NCI-H226 (cell line): ENCODE results near the gene COP1.

Experiments
- DNase-seq: peaks from one replicate; pipeline ENCODE4 v3.0.0-alpha.2; 2015

The COP1 gene

GRCh38 chr1:176198413-176198812, 8.7 kb downstream of the COP1 start:
- no peak for DNase-seq

- no peak for DNase-seq
These were observed 10.4 kb downstream of the COP1 start for GRCh38 chr1:176196728-176197127.

GRCh38 chr1:176195547-176195946, 11.5 kb downstream of the COP1 start:
- no peak for DNase-seq

- no peak for DNase-seq
These were observed 13.4 kb downstream of the COP1 start for GRCh38 chr1:176193663-176194062.

GRCh38 chr1:176193023-176193422, 14.1 kb downstream of the COP1 start:
- DNase-seq: no peak

DNA sequence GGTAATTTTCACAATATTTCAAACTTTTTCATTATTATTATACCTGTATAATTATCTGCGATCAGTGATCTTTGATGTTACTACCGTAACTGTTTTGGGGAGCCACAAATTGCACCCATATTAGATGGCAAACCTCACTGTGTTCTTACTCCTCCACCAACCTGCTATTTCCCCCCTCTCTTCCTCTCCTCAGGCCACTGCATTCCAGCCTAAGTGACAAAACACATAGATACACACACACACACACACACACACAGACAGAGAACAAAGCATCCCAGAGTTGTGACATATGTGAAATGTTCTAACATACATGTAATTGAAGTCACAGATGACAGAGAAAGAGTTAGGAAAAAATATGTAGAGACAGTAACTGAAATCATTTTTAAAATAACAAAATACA, 18.5 kb downstream of the COP1 start:
- DNase-seq: no peak

DNA sequence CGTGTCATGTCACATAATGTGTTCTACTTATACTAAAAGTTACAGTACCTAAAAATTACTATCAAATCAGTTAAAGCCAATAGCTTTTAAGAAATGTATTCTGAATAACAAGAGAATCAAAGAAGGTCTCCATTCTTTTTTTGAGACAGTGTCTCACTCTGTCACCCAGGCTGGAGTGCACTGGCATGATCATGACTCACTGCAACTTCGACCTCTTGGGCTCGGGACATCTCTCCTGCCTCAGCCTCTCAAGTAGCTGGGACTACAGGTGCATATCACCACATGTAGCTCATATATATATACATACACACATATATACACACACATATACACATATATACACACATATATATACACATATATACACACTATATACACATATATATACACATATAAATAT, 20.1 kb downstream of the COP1 start:
- no peak for DNase-seq

- DNase-seq: no peak
These were observed 23.5 kb downstream of the COP1 start for GRCh38 chr1:176183618-176184017.

DNA sequence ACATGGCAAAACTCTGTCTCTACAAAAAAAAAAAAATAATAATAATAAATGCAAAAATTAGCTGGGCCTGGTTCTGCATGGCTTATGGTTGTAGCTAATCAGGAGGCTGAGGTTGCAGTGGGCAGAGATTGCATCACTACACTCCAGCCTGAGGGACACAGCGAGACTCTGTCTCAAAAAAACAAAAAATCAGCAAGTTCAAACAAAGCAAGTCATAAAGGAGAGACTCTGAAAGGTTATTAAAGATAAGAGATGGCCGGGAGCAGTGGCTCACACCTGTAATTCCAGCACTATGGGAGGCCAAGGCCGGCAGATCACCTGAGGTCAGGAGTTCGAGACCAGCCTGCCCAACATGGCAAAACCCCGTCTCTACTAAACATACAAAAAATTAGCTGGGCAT, 28.8 kb downstream of the COP1 start:
- DNase-seq: no peak

DNA sequence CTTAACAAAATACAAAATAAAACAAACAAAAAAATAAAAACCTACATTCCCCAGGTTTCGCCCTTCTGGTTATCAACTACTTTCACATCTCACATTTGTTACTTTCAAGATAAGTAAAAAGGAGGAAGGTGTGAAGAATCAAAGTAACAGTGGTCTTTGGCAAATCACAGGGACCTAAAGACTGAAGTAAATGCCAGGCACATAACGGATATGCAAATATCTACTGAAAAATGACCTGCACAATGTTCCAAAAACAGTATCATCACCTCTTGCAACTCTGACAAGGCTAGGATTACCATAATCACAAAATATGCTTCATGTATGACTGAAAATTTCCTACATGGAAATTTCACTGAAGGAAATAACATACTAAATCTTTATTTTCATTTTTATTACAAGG, 29.3 kb downstream of the COP1 start:
- no peak for DNase-seq

- DNase-seq: no peak
These were observed 33.0 kb downstream of the COP1 start for GRCh38 chr1:176174108-176174507.

GRCh38 chr1:176172215-176172614, 34.9 kb downstream of the COP1 start:
- no peak for DNase-seq

GRCh38 chr1:176167210-176167609, 39.9 kb downstream of the COP1 start:
- DNase-seq: no peak

DNA sequence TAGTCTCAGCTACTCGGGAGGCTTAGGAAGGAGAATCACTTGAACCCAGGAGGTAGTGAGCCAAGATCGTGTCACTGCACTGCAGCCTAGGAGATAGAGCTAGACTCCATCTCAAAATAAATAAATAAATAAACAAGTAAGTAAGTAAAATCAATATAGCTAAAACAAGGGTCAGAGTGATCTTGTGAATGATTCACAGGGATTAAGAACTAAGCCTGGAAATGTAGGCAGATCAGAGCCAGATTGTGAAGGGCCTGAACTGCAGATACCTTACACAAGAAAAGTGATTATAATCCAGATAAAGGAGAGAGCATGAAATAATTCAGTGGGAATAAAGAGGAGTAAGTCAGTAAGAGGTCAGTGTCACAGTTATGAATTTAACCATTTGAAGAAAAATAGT, 41.5 kb downstream of the COP1 start:
- no peak for DNase-seq

DNA sequence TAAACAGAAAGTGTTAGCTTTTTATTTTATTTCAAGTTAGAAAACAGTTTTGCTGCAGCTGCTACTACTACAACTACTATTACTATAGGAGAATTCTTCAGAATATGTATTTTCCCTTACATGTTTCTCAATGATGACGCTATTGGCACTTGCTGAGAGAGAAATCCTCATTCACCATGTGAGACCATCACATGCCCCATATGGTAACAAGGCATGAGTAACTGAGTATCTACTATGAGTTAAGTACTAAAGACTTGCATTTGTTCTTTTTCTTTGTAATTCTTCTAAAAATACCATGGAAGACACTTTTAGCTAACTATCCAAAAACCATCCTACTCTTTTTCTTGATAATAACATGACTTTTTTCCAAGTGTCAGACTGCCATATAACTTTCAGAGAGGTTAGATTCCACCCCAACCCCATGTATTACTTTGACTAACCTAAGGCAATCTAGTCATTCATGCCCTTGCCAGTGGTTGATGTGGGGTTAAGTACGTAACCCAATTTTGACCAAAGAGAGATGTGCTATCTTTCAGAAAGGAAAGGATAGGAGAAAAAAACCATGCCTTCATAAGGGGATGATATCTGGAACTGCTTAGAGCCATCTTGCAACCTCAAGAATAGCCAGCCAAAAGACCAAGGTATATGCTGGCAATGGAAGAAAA, 42.9 kb downstream of the COP1 start:
- no peak for DNase-seq

- no peak for DNase-seq
These were observed 47.1 kb downstream of the COP1 start for GRCh38 chr1:176159993-176160392.

GRCh38 chr1:176157995-176158394, 49.1 kb downstream of the COP1 start:
- DNase-seq: no peak

GRCh38 chr1:176149939-176150807, 56.9 kb downstream of the COP1 start:
- DNase-seq: no peak

- DNase-seq: no peak
These were observed 62.6 kb downstream of the COP1 start for GRCh38 chr1:176144526-176144925.

DNA sequence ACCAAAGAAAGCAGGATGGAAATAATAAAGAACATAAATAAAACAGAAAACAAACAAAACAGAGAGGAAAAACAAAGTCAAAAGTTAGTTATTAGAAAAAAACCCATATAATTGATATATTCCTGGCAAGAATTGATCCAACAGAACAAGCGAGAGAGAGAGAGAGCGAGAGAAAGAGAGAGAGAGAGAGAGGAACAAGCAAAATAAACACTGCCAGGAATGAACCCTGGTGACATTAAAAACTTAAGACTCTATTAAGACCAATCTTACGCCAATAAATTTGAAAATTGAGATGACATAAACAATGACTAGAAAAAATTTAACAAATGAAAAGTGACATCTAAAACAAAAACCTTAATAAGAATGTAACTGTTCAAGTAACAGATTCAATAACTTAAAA, 64.1 kb downstream of the COP1 start:
- DNase-seq: no peak

- no peak for DNase-seq
These were observed 65.6 kb downstream of the COP1 start for GRCh38 chr1:176141449-176141848.

- DNase-seq: no peak
These were observed 70.2 kb downstream of the COP1 start for GRCh38 chr1:176136891-176137290.

DNA sequence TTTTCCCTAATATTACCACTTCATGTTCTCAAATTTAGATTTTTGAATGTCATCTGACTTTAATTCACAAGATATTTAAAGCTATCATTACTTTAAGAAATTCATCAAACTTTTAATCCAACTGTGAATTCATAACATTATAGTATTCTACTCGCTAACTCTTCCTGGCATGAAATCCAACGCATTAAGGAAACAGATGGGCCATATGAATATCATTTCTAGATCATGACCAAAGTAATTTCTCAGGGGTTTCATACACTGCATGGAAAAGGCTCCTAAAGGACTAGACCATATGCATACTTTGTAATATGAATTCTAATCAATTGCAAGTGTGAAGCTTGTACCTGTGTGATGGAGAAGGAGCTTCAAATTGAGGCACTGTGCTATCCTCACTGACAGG, 72.4 kb downstream of the COP1 start:
- DNase-seq: no peak

GRCh38 chr1:176122282-176122681, 84.8 kb downstream of the COP1 start:
- no peak for DNase-seq

GRCh38 chr1:176119549-176119948, 87.5 kb downstream of the COP1 start:
- DNase-seq: no peak
